Endothelial cell of umbilical vein (primary cell): ENCODE results near the gene CYTIP. TPM values are rescaled to one million over a fixed set of nuclear protein-coding genes. Genes with fewer than 3 reads are reported as not detected.

ENCODE experiments used
- BruUV-seq: library from RNA; stranded (reverse); fragments of 400-500 nt; replicated peaks from 2 replicates; lab custom pipeline; 2021; lab: Mats Ljungman, UMichigan
- CTCF ChIA-PET: fragments of 300-600, 350-600 bp; sonication (Branson Sonifier 250); formaldehyde crosslinking; loops from one replicate; lab custom pipeline; 2021; ENCODE audit warnings: antibody characterized with exemption, inconsistent platforms; lab: Charles Lee
- POLR2A ChIA-PET: fragments of 300-600, 350-600 bp; sonication (Branson Sonifier 250); formaldehyde crosslinking; loops from one replicate; lab custom pipeline; 2021; ENCODE audit warnings: antibody characterized with exemption, inconsistent platforms; lab: Charles Lee
- DNase-seq: peaks from one replicate; pipeline ENCODE4 v3.0.0-alpha.2; 2011; ENCODE audit warnings: low read depth, low spot score
- FAIRE-seq: peaks from 2 replicates; lab custom pipeline; 2011; peaks lifted over from hg19 to GRCh38; lab: Jason Lieb, UNC
- H2AFZ ChIP-seq: 2 replicates; pipeline ENCODE4 v1.6.0; 2012; ENCODE audit warnings: low read depth, low read length, control low read depth, inconsistent platforms
- H3K27ac ChIP-seq: 2 replicates; pipeline ENCODE4 v1.5.1; 2011; ENCODE audit warnings: low read depth, mild to moderate bottlenecking, control low read depth, low read length, moderate library complexity; ENCODE audit not compliant: insufficient read depth
- H3K27me3 ChIP-seq, 2 experiments: 2 replicates each; pipeline versions ENCODE4 v1.6.0 to v1.6.1; 2011; ENCODE audit warnings: low read length in 2 of 2, mixed read lengths in 1 of 2; ENCODE audit not compliant: control insufficient read depth in 2 of 2, insufficient read depth in 2 of 2
- H3K36me3 ChIP-seq, 2 experiments: 2 replicates in 1 of 2; 3 replicates in 1 of 2; pipeline ENCODE4 v1.5.1; 2011; ENCODE audit warnings: low read length in 2 of 2, mild to moderate bottlenecking in 1 of 2, moderate library complexity in 1 of 2; ENCODE audit not compliant: control insufficient read depth in 2 of 2, insufficient read depth in 2 of 2; ENCODE audit errors: extremely low read depth in 1 of 2
- H3K4me1 ChIP-seq: 3 replicates; pipeline ENCODE4 v1.5.1; 2011; ENCODE audit warnings: mild to moderate bottlenecking, low read length; ENCODE audit not compliant: control insufficient read depth, insufficient read depth; ENCODE audit errors: extremely low read depth
- H3K4me2 ChIP-seq: 2 replicates; pipeline ENCODE4 v1.6.1; 2011; ENCODE audit warnings: low read length, control low read depth, mixed read lengths; ENCODE audit not compliant: insufficient read depth
- H3K4me3 ChIP-seq, 3 experiments: fragments of 200-600 bp in 1 of 3; sonication (generic), shearing (Covaris generic) in 1 of 3; replicated peaks in 1 of 3; 2 replicates each; pipeline ENCODE4 v1.5.1; 2011 to 2016; ENCODE audit warnings: control low read depth in 3 of 3, low read length in 3 of 3, mild to moderate bottlenecking in 2 of 3, inconsistent platforms in 1 of 3, low read depth in 1 of 3, moderate library complexity in 1 of 3; ENCODE audit not compliant: insufficient read depth in 1 of 3
- H3K79me2 ChIP-seq: 2 replicates; pipeline ENCODE4 v1.6.0; 2012; ENCODE audit warnings: low read length, inconsistent platforms; ENCODE audit not compliant: control insufficient read depth, insufficient read depth
- H3K9ac ChIP-seq: replicated peaks from 2 replicates; pipeline ENCODE3; 2011; ENCODE audit warnings: low read length, control low read depth; ENCODE audit not compliant: insufficient read depth; ENCODE audit errors: extremely low read depth
- H3K9me1 ChIP-seq: replicated peaks from 3 replicates; pipeline ENCODE4 v1.6.0; 2011; ENCODE audit warnings: mild to moderate bottlenecking, low read length; ENCODE audit not compliant: control insufficient read depth, insufficient read depth; ENCODE audit errors: extremely low read depth
- H3K9me3 ChIP-seq: replicated peaks from 2 replicates; pipeline ENCODE4 v1.5.1; 2012; ENCODE audit warnings: low read length, inconsistent platforms; ENCODE audit not compliant: control insufficient read depth, insufficient read depth
- H4K20me1 ChIP-seq: replicated peaks from 2 replicates; pipeline ENCODE3; 2011; ENCODE audit warnings: mild to moderate bottlenecking, low read length; ENCODE audit not compliant: control insufficient read depth, insufficient read depth; ENCODE audit errors: extremely low read depth
- CTCF ChIP-seq, 2 donors: IDR thresholded peaks; 1 replicate in 1 of 2; 2 replicates in 1 of 2; pipeline ENCODE4 v1.5.1; 2011; ENCODE audit warnings: low read length in 2 of 2, mild to moderate bottlenecking in 2 of 2, moderate library complexity in 2 of 2, control low read depth in 1 of 2, inconsistent platforms in 1 of 2, low read depth in 1 of 2; ENCODE audit not compliant: insufficient read depth in 1 of 2; ENCODE audit errors: extremely low read depth in 1 of 2
- EZH2 ChIP-seq: IDR thresholded peaks from 2 replicates; pipeline ENCODE4 v1.6.1; 2012; ENCODE audit warnings: borderline replicate concordance, low read depth, mild to moderate bottlenecking, moderate library complexity, low read length, inconsistent platforms; ENCODE audit not compliant: severe bottlenecking
- FOS ChIP-seq: IDR thresholded peaks from 2 replicates; pipeline ENCODE4 v1.6.1; 2011; ENCODE audit warnings: mild to moderate bottlenecking, low read length, moderate library complexity, borderline replicate concordance; ENCODE audit not compliant: insufficient read depth
- GATA2 ChIP-seq: IDR thresholded peaks from 2 replicates; pipeline ENCODE4 v1.7.0; 2011; ENCODE audit warnings: low read depth, mild to moderate bottlenecking, moderate library complexity, mixed read lengths, low read length; ENCODE audit not compliant: insufficient read length, insufficient read depth
- JUN ChIP-seq: IDR thresholded peaks from 2 replicates; pipeline ENCODE4 v1.6.1; 2011; ENCODE audit warnings: borderline replicate concordance, low read depth; ENCODE audit not compliant: insufficient read length, insufficient read depth
- MAX ChIP-seq: IDR thresholded peaks from 2 replicates; pipeline ENCODE4 v1.6.1; 2011; ENCODE audit not compliant: insufficient read depth, insufficient read length
- MYC ChIP-seq: IDR thresholded peaks from one replicate; pipeline ENCODE4 v1.6.1; 2011; ENCODE audit warnings: mild to moderate bottlenecking, low read depth, low read length
- POLR2A ChIP-seq: IDR thresholded peaks from 2 replicates; pipeline ENCODE4 v1.6.1; 2012; ENCODE audit warnings: low read depth, mild to moderate bottlenecking, control low read depth, low read length
- POLR2AphosphoS5 ChIP-seq: IDR thresholded peaks from 2 replicates; pipeline ENCODE4 v1.6.1; 2012; ENCODE audit warnings: low read depth, mild to moderate bottlenecking, control low read depth, low read length, moderate library complexity; ENCODE audit not compliant: insufficient read depth
- dilution Hi-C: fragments of 300-500 bp; cut with MboI; formaldehyde crosslinking; loops from one replicate; pipeline ENCODE4 v1.15.0; 2019; ENCODE audit warnings: low sequenced_read_pairs; ENCODE audit not compliant: extremely low pct_ligation_motif_present
- intact Hi-C: fragments of 100-400 bp; cut with micrococcal nuclease; formaldehyde crosslinking; loops from one replicate; pipeline ENCODE4 v1.10.0; 2022
- polyA plus RNA-seq, 4 experiments: library from polyadenylated mRNA; depleted of rRNA in 3 of 4; stranded (reverse) in 3 of 4; unstranded in 1 of 4; fragments of >200 nt; gene quantifications; 2 replicates each; pipeline versions ENCODE4 v1.2.1 to v1.2.3, GENCODE V29; 2011 to 2012; ENCODE audit warnings: missing spikeins in 1 of 4
- total RNA-seq: library from RNA; stranded (reverse); gene quantifications from 2 replicates; pipeline ENCODE4 v1.2.3, GENCODE V29; 2021

The CYTIP gene
- total and polyA plus RNA-seq, 2 donors (not counting 3 experiments of a cell fraction or from before 2014, with no cell fraction given), result not detected

- H3K9me3 ChIP-seq, result no peaks in the 10 kb centered on the region
- no TSS peak for BruUV-seq
- H3K27ac ChIP-seq, result no peak overlapping the region
- POLR2A ChIA-PET, result no interaction called here
- intact Hi-C loops, result no loop called here
- dilution Hi-C loops, result no loop called here
- H3K4me3 ChIP-seq, result no peak overlapping the region
- FAIRE-seq (no peak), DNase-seq (no peak)
- CTCF ChIA-PET, result no interaction called here
- H3K9ac ChIP-seq, result no peak overlapping the region
- no peaks in the 10 kb centered on the region for H3K9me1 ChIP-seq
- no peaks in the 10 kb centered on the region for H3K4me1 ChIP-seq
- H2AFZ ChIP-seq, result no peak overlapping the region
- TF ChIP-seq POLR2AphosphoS5 (no peak), MAX (no peak), MYC (no peak), JUN (no peak), GATA2 (no peak), EZH2 (no peak), POLR2A (no peak), CTCF (IDR thresholded peaks at IDR 0.05; ENCODE audit: extremely low read depth in 1 of 2, insufficient read depth in 1 of 2, low read depth in 1 of 2, low read length in 2 of 2) (no peak), FOS (no peak)
- no peaks in the 10 kb centered on the region for H4K20me1 ChIP-seq
- no peaks in the 10 kb centered on the region for H3K27me3 ChIP-seq
- no peak overlapping the region for H3K4me2 ChIP-seq
- no peaks in the 10 kb centered on the region for H3K79me2 ChIP-seq
- no peaks in the 10 kb centered on the region for H3K36me3 ChIP-seq
These were observed 49.0 kb downstream of the CYTIP start for GRCh38 chr2:157394928-157395327.
